ENCODE data around the gene CKS1B.
"Not testable (repeated sequence)": the region's sequence is repeated elsewhere in the genome, so short reads cannot be mapped to it uniquely, and the experiment has no call there.

CKS1B gene

DNA sequence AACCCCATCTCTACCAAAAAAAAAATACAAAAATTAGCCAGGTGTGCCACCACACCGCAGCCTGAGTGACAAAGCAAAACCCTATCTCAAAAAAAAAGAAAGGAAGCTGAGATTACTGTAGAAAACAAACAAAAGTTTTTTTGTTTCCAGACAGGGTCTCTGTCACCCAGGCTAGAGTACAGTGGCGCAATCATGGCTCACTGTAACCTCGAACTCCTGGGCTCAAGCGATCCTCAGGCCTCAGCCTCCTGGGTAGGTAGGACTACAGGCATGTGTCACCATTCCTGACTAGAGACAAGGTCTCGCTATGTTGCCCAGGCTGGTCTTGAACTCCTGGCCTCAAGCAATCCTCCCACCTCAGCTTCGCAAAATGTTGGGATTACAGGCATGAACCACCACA, 10.1 kb upstream of the CKS1B start:
- DNase-seq (ENCODE audit: low spot score), result no peak

DNA sequence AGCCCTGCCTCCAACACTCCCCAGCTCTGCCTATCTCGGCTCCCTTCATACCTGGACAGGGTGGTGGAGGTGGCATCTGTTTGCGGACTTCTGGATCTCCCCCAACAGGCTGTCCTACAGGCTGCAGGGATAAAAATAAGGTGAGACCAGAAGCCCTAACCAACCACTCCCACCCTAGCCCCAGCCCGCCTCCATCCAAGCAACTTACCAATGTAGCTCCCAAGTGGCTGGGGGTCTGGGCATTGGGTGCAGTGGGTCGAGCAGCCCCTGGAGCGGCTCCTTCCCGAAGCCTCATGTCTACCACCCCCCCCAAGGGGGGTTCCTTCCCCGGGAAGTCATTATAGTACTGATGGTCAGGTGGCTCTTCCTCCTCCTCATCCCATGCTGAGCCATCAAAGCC, 8.4 kb upstream of the CKS1B start:
- DNase-seq (ENCODE audit: low spot score), result no peak

DNA sequence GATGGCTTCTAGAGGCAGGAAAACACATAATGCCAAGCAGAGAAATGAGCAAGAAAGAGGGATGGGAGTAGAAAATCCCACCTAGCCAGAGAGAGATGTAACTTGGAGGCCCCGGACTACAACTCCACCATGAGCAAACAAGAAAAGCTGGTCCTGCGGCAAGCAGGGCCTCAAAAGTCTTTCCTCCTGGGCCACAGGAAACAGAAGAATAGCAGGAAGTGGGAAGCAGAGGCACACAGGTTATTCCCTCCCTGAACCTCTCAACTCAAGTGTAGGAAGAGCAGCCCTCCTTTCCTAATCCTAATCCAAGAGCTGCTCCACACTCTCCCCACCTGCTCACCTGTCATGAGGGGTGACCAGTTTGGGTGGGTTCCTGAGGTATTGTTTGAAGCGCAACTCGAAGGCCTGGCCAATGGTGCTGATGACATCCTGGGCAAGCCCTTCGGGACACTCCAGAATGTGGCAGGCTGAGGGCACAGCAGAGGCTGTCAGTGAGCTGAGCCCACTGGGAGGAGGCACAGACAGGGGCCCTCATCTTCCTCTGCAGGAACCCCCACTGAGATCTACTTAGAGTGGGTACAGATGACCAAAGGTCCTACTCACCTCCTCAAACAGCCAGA, 7.0 kb upstream of the CKS1B start:
- no peak for DNase-seq (ENCODE audit: low spot score)

DNA sequence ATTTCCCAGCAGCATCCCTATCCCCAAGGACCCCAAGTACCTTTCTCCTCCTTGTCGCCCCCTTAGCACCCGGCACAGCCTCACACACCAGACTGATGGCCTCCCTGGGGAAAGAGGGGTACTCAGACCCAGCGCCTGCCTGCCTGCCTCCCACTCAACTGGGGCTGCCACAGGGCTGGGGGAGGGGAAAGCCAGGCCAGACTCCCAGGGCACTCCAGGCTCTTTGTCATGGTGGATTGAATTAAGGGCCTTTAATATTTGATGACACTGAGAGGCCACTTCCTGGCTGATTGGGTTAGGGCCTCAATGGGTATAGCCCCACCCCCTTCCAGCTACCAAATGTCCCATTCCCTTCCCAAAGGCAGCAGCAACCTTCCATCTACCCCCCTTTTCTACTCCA, 5.8 kb upstream of the CKS1B start:
- no peak for DNase-seq (ENCODE audit: low spot score)

DNA sequence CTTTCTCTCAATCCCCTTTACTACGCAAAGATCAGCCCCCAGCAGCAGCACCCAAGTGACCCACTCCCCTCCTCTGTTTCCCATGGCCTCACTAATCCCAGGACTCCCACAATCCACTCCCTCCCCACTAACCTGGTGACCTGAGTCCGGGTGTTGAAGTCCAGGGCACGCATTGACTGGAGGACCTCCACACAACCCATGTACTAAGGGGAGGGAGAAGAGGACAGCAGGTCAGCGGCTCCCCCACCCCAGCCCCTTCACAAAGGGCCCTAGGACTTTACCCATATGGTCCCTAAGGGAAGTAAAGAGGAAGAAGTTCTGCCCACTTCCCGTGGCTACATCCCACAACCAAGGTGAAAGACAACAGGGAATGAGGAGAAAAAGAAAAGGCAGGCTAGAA, 5.2 kb upstream of the CKS1B start:
- no peak for DNase-seq (ENCODE audit: low spot score)

DNA sequence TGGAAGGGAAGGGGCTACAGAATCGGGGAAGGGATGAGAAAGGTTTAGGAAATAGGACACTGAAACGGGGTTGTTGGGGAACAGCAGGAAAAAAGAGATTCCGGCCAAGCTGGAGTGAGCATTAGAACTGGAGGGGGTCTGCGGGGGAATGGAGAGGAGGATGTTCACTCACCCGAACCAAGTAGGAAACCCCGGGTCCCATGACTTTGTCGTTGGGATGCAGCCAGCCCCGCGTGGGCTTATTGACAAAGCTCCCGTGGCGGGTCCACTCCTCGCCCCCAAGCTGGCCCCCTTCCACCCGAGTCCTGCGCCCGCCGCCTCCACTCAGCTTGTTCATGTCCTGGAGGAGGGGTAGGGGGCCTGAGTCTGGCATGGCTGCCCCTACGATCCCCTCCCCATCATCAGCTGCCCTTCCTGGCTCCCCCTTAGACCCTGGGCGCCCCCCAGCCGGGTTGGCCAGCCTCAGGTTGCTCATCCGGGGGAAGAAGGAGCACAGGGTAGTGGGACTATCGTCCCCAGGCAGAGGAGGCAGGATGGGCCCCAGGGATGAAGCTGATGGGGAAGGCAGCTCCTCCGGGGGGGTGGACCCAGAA, 4.5 kb upstream of the CKS1B start:
- DNase-seq (ENCODE audit: low spot score), result no peak

DNA sequence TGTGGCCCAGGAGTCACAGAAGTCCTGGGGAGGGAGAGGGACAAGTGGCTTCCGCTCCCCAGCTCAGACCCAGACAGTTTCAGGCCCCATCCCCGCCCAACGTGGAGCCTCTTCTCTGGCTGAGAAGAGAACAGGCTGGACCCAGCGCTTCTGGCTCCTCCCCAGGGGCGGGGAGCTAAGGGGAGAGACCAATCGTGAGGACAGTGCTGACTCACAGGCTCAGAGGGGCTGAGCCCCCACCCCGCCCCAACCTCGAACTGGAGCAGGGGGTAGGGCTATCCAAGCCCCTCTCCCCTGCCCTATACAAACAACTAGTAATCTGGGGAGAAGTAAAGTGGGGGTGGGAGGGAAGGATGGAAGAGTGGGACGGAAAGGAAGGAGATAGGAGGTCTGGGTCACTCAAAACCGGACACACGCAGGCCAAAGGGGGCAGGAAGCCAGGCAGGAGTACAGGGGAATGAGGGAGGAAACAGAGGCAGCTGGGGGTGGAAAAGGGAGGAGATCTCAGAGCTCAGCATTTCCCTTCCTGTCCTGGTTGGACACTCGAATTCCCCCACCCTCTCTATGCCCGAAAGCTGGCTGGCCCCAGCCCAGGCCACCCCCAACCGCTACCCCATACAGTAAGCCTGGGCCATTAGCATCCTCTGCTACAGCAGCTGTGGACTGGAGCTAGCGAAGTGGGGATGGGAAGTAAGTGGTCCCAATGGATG, 3.7 kb upstream of the CKS1B start, which contains the start of gene SHC1:
Gene SHC1, minus strand, starts transcription at position 117 of the 710 bp plus-strand sequence. CDS start 221 bp downstream, outside the sequence.
- DNase-seq (ENCODE audit: low spot score), result peak; percentile 98

DNA sequence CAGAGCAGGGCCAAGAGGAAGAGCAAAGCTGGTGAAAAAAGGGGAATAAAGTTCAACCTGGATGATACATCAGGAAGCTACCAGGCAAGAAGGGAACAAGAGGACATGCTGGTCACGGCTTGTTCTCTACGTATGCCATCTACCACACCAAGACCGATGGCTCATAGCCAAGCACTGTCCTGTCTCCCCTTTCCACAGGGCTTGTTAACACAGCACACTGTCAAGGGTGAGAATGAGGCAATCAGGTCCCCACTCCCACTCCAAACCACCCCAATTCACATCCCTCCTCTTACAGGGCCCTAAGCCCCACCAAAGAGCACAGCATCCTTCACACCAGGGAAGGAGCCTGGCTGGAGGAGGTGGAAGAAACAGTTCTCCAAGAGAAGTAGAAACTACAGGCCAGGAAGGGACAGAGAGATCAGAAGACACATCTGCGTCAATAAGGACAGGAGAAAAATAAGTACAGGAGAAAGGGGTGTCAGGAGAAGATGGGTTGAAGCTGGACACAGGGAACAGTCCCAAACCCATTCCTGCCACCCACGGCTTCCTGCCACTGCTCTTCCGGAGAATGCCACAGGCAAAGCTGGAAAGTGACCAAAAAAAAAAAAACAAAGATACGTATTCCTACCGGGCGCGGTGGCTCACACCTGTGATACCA, 3.0 kb upstream of the CKS1B start:
- no peak for DNase-seq (ENCODE audit: low spot score)

DNA sequence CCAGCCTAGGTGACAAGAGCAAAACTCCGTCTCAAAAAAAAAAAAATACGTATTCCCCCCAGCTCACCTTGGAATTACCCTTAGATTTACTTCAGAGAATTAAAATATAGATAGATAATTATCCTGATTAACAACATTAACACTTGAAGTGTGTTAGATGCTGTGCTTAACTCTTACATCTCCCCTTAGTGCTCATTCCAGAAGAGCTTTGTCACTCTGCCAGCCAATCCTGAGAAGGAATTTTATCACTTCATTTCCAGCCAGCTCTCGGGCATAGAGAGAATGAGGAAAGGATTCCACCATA, 2.3 kb upstream of the CKS1B start:
- no peak for DNase-seq (ENCODE audit: low spot score)

DNA sequence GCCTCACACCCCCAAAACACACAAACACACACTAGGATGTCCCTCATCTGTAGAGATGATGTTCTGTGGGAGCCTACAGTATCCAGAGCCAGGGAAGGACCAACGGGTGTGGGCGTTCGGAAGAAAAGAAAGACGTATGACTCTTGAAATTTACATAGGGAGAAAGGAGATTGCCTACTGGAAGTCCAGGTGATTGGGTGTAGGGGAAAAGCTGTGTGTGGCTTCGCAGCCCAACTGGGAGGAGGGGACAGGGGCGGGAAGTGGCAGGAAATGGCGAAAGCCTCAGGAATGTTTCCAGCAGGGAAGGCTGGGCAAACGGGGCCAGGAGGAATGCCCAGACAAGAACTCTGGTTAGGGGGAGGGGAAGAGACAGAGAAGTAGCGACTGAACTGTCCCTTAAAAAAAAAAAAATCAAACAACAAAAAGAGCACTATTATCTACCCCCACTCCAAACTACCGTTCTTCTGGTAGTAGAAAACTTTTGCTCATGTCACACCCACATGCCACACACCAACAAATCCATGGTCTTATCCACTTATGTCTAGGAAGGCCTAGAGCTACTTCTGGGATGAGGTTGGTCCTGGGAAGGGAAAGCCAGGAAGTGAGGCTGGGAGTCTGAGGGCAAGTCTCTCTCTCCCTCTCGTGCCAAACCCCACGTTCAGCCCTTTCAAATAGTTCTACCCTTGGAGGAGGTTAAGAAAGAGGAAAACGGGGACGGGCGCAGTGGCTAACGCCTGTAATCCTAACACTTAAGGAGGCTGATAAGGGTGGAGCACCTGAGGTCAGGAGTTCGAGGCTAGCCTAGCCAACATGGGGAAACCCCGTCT, 1.8 kb upstream of the CKS1B start:
- peak; percentile 90 for DNase-seq (ENCODE audit: low spot score)

DNA sequence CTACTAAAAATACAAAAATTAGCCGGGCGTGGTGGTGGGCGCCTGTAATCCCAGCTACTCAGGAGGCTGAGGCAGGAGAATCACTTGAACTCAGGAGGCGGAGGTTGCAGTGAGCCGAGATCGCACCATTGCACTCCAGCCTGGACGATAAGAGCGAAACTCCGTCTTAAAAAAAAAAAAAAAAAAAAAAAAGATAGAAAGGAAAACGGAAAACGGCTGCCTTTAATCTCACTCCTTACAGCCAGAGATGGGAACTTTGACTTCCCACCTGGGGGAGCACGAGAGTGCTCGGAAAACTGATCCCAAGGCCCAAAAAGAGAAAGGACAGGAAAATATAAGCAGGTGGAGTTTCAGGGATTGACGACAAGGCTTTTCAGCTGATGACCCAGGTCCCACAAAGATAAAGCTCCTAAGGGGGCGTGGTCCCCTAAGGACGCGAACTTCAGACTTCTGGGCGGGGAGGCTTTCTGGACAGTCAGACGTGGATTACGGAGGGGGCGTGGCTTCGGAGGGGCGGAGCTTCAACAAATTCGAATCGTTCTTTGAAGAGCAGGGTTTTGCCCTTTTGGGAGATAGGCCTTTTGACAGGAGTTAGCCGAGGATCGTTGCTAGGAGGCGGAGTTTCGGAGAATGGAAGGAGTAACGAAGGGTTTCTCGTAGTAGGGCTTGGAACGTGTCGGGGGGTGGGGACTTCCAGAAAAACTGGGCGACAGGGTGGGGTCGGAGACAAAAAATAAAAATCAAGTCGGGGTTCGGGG, 958 bp upstream of the CKS1B start:
- peak; percentile 96 for DNase-seq (ENCODE audit: low spot score)

DNA sequence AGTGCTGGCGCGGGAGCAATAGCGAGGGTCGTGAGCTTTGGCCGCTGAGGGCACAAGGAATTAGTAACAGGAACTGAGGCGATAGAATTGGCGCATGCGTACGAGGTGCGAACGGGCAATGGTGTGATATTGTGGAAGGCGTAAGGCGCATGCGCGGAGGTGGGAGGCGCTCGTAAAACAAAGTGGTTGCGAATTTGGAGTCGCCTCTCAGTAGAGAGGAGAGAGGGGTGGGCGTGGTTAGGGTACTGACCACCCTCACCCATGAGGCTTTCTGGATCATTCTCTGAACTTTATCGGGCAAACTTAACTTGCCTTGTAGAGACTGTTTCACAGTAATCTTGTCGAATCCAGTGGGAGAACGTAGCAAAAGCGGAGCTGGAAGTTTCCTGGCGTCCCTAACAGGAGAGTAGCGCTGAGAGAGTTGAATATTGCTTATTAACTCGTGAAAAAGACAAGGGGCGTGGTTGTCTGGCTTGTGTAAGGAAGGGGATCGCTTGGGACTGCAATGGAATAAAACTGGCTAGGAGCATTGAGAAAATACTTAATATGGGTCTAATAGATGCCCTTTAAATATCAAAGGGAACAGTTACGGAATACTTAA, 427 bp downstream of the CKS1B start:
- DNase-seq (ENCODE audit: low spot score), result peak; percentile 97

DNA sequence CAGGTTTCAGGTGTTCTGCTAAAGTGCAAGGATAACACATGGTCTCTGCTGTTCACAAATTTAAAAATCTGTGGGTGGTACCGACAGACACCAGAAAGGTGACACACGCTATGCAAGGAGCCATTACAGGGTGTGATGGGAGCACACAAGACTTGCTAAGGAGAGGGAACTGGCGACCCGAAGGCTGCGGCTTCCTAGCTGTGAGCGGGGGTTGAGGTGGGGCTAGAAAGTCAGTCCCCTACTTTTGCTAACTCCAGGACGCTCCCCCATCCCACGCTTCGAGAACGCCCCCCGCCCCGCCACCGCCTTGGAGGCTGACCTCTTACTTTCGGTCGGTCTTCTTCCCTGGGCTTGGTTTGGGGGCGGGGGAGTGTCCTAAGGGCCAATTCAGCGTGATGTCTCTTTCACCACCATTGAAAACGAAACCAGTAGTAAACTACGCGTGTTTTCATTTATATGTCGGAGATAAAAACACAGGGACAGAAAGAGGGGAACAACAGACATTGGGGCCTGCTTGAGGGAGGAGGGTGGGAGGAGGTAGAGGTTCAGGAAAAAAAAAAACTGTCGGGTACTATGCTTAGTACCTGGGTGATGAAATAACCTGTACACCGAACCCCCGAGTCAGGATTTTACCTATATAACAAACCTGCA, 1.1 kb downstream of the CKS1B start:
- no peak for DNase-seq (ENCODE audit: low spot score)

DNA sequence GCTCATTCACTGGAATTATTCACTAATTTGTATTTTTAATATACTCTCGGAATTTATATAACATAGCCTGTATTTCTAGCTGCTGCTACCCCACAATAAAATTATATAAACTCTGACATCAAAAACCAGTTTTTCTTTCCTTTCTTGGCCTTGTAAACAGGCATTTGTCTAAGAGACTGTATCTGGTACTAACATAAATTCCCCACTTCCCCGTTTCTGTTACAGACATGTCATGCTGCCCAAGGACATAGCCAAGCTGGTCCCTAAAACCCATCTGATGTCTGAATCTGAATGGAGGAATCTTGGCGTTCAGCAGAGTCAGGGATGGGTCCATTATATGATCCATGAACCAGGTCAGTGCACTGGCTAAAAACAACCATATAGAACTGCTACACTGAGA, 3.3 kb downstream of the CKS1B start:
- not testable (repeated sequence) for DNase-seq (ENCODE audit: low spot score)

DNA sequence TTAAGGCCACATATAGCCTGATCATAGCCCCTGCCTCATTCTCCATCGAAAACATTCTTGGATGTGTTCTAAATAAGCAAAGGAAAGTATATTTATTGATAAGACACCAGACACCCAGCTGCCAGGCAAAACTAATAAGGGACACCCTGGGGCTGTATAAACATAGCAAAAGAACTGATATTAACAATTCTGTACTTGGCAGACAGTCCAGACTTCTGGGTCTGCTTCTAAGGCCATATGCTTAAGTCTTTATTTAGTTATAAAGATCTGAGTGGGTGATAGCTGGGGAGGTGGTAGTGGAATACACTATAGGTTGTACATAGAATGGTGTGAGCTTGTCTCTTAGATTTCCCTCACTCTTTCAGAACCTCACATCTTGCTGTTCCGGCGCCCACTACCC, 3.9 kb downstream of the CKS1B start:
- DNase-seq (ENCODE audit: low spot score), result no peak

DNA sequence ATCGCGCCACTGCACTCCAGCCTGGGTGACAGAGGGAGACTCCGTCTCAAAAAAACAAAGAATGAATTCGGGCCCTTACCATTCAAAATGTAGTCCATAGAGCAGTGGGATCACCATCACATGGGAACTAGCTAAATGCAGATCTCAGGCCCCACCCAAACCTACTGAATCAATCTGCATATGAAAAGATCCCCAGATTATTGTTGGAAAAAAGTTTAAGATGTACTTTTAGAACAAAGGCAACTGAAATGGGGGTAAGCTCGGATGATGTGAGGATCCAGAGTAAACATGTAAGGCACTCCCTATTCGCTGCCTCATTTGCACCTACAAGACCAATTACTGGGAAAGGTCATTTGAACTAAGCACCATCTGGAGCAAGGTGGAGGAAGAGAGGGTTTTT, 7.9 kb downstream of the CKS1B start:
- DNase-seq (ENCODE audit: low spot score), result no peak

DNA sequence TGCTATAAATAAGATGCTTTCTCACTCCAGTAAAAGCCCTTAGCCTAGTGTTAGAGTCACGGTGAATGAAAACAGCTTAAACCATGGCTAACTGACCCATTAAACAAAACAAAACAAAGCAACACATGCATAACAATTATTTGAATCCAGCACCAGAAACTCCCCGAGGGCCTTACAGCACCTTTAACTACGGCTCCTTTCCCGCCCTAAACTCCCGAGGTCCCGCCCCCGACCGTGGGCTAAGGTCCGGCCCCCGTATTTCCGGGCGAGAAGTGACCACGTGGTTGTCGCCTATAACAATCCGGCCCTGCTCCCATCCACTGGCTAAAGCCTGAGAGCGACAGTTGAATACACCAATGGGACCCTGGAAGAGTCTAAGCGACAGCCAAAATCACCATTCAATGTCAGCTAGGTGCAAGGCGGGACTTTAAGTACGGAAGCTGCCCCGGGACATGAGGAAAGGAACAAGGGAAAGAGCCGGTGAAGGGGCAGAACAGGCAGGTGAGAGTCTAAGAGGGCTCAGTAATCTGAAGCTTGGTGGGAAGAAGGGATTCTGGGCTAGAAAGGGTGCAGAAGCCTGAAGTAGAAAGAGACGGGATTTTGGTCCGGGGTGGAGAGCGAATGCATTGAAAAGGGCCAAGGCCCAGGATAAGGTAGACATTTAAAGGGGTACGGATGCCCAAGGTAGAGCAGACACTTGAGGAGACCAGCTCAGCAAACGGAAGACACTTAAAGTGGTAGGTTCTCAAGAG, 8.6 kb downstream of the CKS1B start, which contains the start of gene FLAD1:
Gene FLAD1, plus strand, starts transcription at position 448 of the 752 bp plus-strand sequence. CDS start 351 bp downstream, outside the sequence.
- peak; percentile 100 for DNase-seq (ENCODE audit: low spot score)

DNA sequence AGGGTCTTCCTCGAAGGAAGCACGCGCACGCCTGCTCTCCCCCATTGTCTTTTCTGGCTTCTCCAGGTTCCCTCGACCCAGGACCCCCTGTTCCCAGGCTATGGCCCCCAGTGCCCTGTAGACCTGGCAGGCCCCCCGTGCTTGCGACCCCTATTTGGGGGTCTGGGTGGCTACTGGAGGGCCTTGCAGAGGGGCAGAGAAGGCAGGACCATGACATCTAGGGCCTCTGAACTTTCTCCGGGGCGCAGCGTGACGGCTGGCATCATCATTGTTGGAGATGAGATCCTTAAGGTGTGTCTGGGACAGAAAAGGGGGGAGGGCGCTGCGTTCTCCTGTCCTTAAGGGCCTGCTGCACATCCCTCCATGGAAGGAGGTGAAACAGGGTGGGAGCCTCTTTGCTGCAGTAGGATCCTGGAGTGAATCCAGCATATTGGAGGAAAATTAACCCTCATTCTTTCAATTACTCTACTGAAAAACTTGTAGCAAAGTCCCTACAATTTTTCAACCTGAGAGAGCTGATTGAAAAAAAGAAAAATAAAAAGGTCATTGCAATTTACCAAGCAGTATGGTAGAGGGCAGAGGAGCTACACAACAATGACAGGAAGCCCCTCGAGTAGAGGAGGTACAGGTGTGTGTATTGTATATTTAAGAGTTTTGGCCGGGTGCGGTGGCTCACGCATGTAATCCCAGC, 9.4 kb downstream of the CKS1B start:
- no peak for DNase-seq (ENCODE audit: low spot score)

DNA sequence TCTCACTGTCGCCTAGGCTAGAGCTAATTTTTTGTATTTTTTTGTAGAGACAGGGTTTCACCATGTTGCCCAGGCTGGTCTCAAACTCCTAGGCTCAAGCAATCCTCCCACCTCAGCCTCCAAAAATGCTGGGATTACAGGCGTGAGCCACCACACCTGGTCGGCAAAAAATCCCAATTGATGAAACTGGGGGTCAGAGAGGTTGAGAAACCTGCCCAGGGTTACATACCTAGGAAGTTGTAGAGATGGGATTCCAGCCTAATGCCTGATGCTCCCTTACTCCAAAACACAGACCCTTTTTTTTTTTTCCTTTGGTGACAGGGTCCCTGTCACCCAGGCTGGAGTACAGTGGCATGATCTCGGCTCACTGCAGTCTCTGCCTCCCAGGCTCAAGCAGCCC, 12.3 kb downstream of the CKS1B start:
- DNase-seq (ENCODE audit: low spot score), result not testable (repeated sequence)
